Measurements from ENCODE around the gene SSH2.
"Not testable (repeated sequence)": the region's sequence is repeated elsewhere in the genome, so short reads cannot be mapped to it uniquely, and the experiment has no call there.

SSH2 gene, protein sequence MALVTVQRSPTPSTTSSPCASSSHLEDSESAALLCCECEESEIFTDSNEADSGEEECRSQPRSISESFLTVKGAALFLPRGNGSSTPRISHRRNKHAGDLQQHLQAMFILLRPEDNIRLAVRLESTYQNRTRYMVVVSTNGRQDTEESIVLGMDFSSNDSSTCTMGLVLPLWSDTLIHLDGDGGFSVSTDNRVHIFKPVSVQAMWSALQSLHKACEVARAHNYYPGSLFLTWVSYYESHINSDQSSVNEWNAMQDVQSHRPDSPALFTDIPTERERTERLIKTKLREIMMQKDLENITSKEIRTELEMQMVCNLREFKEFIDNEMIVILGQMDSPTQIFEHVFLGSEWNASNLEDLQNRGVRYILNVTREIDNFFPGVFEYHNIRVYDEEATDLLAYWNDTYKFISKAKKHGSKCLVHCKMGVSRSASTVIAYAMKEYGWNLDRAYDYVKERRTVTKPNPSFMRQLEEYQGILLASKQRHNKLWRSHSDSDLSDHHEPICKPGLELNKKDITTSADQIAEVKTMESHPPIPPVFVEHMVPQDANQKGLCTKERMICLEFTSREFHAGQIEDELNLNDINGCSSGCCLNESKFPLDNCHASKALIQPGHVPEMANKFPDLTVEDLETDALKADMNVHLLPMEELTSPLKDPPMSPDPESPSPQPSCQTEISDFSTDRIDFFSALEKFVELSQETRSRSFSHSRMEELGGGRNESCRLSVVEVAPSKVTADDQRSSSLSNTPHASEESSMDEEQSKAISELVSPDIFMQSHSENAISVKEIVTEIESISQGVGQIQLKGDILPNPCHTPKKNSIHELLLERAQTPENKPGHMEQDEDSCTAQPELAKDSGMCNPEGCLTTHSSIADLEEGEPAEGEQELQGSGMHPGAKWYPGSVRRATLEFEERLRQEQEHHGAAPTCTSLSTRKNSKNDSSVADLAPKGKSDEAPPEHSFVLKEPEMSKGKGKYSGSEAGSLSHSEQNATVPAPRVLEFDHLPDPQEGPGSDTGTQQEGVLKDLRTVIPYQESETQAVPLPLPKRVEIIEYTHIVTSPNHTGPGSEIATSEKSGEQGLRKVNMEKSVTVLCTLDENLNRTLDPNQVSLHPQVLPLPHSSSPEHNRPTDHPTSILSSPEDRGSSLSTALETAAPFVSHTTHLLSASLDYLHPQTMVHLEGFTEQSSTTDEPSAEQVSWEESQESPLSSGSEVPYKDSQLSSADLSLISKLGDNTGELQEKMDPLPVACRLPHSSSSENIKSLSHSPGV (N-terminal part only)

DNA sequence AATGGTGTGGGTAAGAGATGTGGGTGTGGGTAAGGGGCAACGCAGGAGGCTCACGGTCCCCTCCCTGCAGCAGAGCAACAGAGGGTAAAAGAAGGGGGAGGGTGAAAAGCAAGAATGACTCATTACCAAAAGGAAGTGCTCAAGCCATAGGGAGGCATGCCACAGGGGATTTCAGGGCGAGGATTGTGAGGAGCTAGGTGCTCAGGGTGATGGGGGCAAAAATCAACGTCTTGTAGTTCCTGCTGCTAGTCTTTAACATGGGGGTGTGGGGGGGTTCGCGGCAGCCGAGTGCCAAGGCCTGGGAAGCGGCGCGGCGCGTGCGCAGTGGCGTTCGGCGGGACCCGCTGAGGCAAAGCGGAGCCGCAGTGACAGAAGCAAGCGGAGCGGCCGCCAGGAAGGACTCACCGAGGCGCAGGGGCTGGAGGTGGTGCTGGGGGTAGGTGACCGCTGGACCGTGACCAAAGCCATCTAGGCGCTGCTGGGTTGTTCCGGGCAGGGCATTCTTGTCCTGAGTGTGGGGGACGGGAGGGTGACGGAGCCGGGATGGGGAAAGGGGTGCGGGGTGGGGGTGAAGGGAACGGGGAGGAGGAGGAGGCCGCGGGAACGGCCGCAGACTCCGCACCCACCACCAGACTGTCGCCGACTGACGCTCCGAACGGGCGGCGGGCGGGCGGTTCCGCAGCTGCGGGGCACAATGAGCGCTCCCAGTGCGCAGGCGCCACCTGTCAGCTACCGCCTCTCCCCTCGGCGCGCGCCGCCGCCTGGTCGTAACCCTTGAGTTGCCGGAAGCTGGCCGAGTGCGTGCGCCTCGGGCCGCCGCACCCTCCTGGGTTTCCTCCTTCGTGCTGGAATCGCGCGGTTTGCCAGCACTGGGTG lies at the start of gene SSH2:
TSS of gene SSH2 (minus strand) at position 696 of the 876 bp plus-strand sequence. CDS start at position 468, 228 bp downstream.
- DNase-seq (ENCODE audit: low spot score): peak; percentile 41

DNA sequence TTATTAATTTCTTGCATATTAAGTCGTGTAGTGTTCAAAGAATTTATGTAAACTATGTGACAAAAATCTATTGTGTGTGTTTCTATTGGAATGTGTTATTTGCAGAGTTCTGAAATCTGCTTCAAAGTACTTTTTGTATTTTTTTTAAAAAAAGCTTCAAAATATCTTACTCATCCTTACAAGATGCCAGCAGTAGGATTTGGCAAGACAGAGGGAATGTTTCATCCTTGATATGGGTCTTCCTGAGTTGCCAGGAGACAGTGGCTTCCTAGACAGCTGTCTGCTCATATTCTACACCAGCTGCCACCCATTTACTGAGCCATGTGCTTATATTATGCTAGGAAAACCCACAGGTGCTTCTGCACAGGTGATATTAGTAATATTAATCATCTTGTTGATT lies 47.8 kb upstream of the SSH2 start:
- no peak for DNase-seq (ENCODE audit: low spot score)

DNA sequence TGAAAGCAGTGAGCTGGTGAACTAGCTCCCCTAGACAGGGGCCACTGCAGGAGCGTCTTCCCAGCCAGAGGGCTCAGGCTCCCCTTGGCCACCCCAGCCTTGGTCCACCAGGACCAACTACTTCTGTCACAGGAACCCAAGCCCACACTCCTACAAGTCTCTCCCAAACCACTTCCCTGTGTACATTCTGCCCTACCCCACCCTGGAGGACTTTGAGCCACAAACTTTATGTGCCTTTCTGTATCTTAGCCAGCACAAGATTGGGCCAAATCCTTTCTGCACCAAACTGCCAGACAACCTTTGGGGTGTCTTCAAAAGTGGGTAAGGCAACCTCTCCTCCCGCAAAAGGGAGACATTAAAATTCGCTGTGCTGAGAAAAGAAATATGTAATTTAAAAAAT lies 43.0 kb upstream of the SSH2 start:
- DNase-seq (ENCODE audit: low spot score): no peak

DNA sequence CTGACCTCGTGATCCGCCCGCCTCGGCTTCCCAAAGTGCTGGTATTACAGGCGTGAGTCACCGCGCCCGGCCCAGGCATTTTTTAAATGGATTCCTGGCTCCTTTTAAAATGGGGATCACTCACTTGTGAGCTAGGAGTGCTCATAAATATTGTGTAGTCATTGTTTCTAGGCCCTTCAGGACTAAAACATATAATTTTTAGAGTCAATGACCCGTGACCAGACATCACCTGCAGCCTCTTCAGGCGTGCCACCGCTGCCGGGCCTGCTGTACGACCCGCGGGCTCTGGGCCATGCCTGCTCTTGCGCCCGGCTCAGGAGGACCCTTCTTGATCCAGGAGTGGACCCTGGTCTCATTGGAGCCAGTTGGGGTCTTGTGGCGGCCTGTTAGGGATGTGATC lies 42.2 kb upstream of the SSH2 start:
- no peak for DNase-seq (ENCODE audit: low spot score)

DNA sequence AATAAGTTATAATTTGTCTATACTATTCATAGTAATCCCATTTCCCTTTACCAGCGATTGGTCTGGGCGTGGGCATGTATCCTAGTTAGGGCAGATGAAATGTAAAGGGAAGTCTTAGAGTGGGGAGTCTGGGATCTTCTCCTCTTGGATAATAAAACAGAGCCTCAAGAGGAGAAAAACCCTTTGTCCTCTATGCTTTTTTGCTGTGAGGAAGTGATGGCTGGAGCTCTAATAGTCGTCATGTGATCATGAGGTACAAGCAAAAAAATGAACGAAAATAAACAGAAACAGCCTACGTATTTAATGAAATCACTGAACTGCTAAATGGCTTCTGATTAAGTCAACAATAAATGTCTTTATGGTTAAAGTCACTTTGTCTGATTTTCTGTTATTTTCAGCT lies 38.2 kb upstream of the SSH2 start:
- DNase-seq (ENCODE audit: low spot score): no peak

DNA sequence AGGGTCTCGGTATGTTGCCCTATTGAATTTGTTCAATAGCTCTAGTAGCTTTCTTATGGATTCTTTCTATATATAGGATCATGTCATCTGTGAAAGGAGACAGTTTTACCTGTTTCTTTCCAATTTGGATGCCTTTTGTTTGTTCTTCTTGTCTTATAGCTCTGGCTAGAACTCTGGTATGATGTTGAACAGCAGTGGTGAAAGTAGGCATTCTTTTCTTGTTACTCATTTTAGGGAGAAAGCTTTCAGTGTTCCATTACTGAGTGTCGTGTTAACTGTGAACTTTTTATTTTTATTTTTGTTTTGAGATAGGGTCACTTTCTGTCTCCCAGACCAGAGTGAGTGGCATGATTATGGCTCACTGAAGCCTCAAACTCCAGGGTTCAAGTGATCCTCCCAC lies 32.6 kb upstream of the SSH2 start:
- no peak for DNase-seq (ENCODE audit: low spot score)

DNA sequence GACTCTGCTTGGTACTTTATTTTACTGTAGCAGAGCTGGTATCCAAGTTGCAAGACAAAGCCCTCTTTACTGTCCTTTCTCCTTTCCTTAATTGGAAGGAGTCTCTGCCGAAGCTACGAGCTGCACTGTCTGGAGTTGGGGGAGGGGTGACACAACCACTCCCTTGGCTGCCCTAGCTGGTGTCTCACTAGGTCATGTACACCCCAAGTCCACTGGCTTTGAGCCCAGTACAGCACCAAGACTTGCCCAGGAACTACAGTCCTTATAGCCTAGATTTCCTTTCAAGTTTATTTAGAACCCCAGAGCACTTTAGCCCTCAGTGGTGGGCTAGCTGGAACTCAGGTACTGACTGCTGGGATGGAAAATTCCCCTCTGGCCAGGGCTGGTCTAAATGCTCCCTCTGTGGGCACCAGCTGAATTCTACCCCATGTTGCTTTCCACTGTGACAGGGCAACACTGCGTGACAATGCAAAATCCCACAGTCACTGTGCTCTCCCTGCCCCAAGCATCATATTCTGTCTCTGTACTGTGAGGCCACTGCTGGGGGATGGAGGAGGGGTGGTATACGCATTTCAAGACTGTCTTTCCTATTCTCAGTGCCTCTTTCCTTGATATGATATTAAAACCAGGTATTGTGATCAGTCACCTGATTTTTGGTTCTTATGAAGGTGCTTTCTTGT lies 29.8 kb upstream of the SSH2 start:
- DNase-seq (ENCODE audit: low spot score): no peak

DNA sequence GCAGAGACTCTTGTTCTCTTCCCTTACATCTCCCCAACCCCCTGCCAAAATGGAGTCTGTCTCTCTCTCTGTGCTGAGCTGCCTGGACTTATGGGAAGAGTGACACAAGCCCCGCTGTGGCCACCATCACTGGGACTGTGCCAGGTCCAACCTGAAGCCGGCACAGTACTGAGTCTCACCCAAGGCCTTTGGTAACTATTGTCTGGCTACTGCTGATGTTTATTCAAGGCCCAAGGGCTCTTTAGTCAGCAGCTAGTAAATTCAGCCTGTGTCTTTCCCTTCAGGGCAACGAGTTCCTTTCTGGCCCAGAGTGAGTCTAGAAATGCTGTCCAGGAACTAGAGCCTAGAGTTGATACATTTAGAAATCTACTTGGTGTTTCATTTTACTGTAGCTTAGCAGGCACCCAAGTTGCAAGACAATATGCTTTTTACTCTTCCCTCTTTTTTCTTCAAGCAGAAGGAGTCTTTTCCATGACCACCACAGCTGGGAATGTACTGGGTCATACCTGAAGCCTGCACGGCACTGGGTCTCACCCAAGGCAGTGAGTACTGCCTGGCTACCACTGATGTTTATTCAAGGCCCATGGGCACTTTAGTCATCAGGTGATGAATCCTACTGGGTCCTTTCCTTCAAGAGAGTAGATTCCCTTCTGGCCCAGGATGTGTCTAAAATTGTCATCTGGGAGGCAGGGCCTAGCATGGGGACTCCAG lies 29.1 kb upstream of the SSH2 start:
- no peak for DNase-seq (ENCODE audit: low spot score)

DNA sequence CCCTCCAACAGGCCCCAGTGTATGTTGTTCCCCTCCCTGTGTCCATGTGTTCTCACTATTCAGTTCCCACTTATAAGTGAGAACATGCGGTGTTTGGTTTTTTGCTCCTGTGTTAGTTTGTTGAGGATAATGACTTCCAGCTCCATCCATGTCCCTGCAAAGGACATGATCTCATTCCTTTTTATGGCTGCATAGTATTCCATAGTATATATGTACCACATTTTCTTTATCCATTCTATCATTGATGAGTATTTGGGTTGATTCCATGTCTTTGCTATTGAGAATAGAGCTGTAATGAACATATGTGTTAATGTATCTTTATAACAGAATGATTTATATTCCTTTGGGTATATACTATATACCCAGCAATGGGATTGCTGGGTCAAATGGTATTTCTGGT lies 27.5 kb upstream of the SSH2 start:
- DNase-seq (ENCODE audit: low spot score): not testable (repeated sequence)

DNA sequence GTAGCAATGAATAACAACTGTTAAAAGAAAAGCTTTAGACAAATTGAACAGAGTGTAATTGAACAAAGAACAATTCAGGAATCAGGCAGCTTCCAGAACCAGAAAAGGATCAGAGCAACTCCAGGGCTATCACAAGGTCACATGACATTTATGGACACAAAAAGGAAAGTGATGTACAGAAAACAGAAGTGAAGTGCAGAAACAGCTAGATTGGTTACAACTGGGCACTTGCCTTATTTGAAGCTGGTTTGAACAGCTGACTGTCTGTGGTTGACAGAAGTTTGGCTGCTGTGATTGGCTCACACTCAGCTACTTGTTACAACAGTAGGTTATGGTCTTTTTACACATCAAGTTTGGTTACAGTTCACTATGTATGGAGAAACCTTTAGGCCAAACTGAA lies 26.2 kb upstream of the SSH2 start:
- DNase-seq (ENCODE audit: low spot score): no peak

DNA sequence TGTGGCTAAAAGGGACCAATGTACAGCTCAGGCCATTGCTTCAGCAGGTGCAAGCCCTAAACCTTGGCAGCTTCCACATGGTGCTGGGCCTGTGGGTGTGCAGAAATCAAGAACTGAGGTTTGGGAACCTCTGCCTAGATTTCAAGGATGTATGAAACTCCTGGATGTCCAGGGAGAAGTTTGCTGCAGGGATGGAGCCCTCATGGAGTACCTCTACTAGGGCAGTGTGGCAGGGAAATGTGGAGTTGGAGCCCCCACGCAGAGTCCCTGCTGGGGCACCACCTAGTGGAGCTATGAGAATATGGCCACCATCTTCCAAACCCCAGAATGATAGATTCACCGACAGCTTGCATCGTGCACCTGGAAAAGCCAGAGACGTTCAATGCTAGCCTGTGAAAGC lies 24.4 kb upstream of the SSH2 start:
- DNase-seq (ENCODE audit: low spot score): no peak

DNA sequence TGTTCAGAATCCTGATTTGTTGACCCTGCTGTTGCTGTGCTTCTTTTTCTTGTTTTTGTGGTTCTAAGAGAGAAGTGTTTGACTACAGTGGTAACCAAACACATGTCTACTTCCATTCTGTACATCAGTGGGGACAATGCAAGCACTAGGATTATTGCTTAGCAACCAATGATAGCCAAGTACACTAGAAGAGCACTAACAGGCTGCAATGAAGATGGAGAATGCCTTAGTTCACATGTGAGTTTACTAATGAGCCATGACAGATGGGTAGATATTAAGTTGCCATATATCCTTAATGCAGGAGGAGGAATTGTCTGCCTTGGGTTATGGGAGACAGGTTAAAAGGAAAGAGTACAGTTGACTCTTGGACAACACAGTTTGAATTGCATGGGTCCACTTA lies 19.7 kb upstream of the SSH2 start:
- DNase-seq (ENCODE audit: low spot score): no peak

DNA sequence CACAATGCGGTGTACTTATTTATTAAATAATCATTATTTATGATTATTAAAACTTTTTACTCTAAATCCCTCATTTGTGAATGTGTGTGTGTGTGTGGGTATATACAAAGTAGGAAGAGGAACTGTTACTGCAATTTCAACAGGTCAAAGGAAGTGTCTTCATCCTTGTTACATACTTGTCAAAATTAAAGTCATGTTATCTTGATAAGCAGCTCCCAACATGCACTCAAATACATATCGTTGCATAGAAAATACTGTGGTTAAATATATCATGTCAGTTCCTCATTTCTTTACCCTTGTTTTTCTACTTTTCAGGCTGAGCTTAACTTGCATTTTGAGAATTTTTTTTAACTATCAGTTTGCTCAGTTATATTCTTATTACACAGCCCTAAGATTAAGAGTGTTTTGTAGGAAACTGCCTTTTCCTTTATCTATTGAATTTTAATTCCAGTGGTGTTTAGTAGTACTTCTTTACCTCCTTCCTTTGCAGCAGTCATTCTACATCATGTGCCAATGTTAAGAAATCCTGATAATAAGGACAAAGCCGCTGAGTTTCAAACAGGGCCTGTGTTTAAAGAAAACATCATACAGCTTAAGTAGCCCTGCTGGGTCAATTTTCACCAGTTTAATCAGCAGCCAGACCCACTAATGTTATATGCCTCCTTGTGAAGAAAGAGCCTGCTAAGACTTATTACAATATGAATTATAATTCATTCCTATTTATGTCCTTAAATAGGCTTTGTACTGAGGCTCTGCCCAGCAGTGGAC lies 18.6 kb upstream of the SSH2 start:
- no peak for DNase-seq (ENCODE audit: low spot score)

DNA sequence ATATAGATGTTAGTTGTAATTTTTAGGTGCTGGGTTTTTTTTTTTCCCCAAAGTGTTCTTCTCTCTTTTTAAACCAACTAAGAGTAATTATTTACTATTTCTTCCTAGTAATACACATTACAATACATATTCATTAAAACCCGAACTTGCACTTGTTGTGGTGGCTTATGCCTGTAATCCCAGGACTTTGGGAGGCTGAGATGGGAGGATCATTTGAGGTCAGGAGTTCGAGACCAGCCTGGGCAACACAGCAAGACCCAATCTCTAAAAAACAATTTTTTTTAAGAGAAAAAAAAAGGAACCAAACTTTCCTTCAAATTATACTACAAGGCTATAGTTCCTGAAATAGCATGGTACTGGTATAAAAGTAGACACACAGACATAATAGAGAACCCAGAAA lies 15.3 kb upstream of the SSH2 start:
- DNase-seq (ENCODE audit: low spot score): no peak

DNA sequence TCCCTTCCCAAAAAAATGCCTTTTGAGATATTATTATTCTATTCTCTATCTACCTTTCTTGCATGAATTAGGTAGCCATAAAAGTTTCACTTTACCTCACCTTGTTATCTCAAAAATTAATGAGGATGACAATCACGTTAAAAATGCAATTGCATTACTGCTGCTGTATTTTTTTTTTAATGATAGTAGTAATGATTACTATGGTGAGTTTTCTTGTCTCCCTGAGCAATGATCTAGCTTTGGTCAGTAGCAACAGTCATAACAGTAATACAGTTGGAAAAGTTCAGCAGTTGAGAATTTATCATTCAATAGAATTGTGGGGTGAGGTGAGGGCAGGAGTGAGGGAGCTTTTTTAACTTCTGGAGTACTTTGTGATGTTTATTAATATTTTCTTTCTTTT lies 11.3 kb upstream of the SSH2 start, which contains the start of gene EFCAB5:
TSS of gene EFCAB5 (plus strand) at position 301 of the 400 bp plus-strand sequence. CDS start 163 bp downstream, outside the sequence.
- no peak for DNase-seq (ENCODE audit: low spot score)

DNA sequence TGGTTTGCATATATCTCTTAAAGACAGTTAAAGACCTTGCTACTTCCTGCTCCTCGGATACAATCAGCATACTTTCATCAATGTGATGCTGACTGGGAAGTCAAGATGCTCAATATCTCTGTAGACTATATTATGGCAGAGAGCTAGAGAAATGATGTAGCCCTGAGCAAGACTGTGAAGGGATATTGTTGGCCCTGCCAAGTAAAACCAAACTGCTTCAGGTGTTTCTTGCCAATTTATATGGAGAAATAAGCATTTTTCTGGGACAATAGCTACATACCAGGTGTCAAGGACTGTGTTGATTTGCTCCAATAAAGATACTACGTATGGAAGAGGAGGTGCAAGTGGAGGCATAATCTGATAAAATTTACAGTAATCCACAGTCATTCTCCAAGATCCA lies 6.7 kb upstream of the SSH2 start:
- DNase-seq (ENCODE audit: low spot score): no peak

DNA sequence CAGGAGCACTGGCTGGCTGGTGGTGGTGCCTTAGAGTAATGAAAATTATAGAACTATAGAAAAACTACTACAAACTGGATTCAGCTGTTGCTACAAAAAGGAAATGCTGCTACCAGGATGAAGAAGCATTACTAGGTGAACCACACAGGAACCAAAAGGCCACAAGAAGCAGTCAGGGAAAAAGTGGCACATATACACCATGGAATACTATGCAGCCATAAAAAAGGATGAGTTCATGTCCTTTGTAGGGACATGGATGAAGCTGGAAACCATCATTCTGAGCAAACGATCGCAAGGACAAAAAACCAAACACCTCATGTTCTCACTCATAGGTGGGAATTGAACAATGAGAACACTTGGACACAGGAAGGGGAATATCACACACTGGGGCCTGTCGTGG lies 5.9 kb upstream of the SSH2 start:
- DNase-seq (ENCODE audit: low spot score): not testable (repeated sequence)

DNA sequence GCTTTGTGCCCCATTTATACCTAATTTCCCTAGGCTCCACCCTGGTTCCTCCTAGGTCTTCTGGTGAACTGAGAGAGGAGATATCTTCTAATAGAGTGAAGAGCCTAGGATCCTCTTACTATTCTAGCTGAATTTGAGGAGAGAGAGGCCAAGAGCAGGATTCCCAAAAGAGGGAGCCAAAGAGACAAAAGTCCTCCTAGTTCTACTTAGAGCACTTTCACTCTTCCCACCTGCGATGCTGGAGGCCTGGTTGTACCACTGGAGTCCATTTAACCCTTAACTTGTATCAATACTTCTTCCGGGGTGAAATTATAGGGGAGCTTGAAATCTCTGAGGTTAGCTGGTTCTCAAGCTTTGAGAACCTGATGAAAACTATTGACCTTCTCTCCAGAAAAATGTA lies 3.4 kb upstream of the SSH2 start:
- DNase-seq (ENCODE audit: low spot score): no peak

DNA sequence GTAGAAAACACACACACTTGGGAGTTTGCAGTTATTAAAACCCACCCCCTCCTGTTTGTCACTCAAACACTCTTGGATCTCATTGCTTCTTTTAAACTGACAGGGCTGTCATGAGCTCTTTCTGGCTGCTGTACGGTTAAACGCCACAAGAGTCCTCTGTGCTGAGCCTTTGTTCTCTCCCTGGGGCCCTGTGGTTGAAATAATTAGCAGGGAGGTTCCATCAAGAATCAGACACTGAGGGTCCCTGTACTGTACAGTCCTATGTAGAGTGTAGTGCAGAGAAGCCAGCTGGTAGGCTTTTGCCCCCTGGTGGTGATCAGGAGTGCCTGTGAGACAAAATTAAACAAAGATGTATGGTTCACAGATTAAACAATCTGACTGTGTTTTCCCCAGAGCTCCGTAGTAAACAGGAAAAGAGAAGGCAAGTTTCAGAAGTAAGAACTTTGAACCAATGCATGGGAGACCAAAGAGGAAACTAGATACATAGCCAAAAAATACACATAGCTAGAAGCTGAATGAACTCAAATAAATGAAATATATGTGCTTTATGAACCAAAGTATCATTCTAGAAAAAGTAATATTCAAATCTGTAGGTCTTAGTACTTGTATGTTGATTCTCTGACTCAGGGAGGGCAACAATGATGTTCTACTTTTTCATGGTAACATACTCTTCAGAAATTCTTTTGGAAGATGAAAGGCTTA lies 1.4 kb upstream of the SSH2 start:
- peak; percentile 32 for DNase-seq (ENCODE audit: low spot score)

All from HuH-7.5 (cell line).